OCI-LY3 (cell line): ENCODE results near the gene HID1.

Experiments
- CTCF ChIP-seq: fragments of 200-600, 300-600 bp; sonication (generic); IDR thresholded peaks from 2 replicates; pipeline ENCODE4 v1.5.1; 2014; ENCODE audit warnings: antibody characterized with exemption, low read length, low read depth
- EZH2phosphoT487 ChIP-seq: fragments of 200-600 bp; shearing (Covaris generic); IDR thresholded peaks from 2 replicates; pipeline ENCODE4 v1.6.1; 2018; ENCODE audit warnings: antibody characterized with exemption, mixed run types, low read depth

GRCh38 chr17:74922172-74922571, 50.4 kb downstream of the HID1 start:
- TF ChIP-seq CTCF (no peak), EZH2phosphoT487 (no peak)
